ENCODE measurements around the gene OPCML. TPM values are rescaled to one million over a fixed set of nuclear protein-coding genes. Genes with fewer than 3 reads are reported as not detected.

Gene OPCML
- total and polyA plus RNA-seq, 2 experiments from 2014 or later: 1.2 to 4.4 TPM

DNA sequence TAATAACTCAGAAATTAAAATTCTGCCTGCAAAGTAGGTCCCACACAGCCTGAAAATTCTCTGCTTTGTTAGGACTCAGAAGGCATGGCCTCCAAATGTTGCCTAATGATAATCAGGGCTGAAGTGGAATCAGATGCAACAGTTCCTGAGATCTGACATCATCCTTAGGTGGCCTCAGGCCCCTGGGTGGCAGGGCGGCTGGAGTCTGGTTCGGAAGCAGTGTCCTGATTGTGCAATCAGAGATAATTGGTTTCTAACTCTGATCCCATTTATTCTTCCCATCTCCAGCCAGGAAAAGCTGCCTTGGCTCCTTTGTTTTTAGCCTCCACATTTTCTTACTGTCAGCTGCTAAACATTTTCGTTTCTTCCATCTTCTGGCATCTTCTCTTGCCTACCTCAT, 399.3 kb downstream of the OPCML start:
- DNase-seq (ENCODE audit: low spot score) (no peak), ATAC-seq (no peak)
- Mint-ChIP-seq H3K9me3 (no peaks in the 10 kb centered on the region), H3K4me1 (peaks cover 29% of the 10 kb centered on the region), H3K27ac (no peak overlapping the region), H3K27me3 (ENCODE audit: insufficient read depth, low read depth, poor library complexity) (peaks cover 7% of the 10 kb centered on the region), H3K4me3 (no peak overlapping the region), H3K36me3 (ENCODE audit: low read depth) (no peaks in the 10 kb centered on the region)
- H3K27ac ChIP-seq (ENCODE audit: low read depth): no peak overlapping the region
- no peak overlapping the region for H3K4me2 ChIP-seq
- no peaks in the 10 kb centered on the region for H3K9me2 ChIP-seq (ENCODE audit: insufficient read depth)
- H3F3A ChIP-seq (replicated peaks; ENCODE audit: low read depth): no peaks in the 10 kb centered on the region
- H3K36me3 ChIP-seq (ENCODE audit: insufficient read depth): no peaks in the 10 kb centered on the region
- H2AFZ ChIP-seq: no peak overlapping the region
- no peaks in the 10 kb centered on the region for H4K20me1 ChIP-seq (replicated peaks; ENCODE audit: insufficient read depth)
- TF ChIP-seq EZH2phosphoT487 (IDR thresholded peaks at IDR 0.05; ENCODE audit: unreplicated experiment) (no peak), ZNF114 (CRISPR knock-in tag; IDR thresholded peaks at IDR 0.05) (no peak), EZH2 (IDR thresholded peaks at IDR 0.05; ENCODE audit: low read depth, unreplicated experiment) (no peak), ETS1 (IDR thresholded peaks at IDR 0.05) (no peak), ZNF331 (CRISPR knock-in tag; IDR thresholded peaks at IDR 0.05; ENCODE audit: low read depth) (no peak), CREB1 (CRISPR knock-in tag; IDR thresholded peaks at IDR 0.05; ENCODE audit: low read depth) (no peak), REST (IDR thresholded peaks at IDR 0.05; ENCODE audit: unreplicated experiment) (no peak), STAT1 (IDR thresholded peaks at IDR 0.05; ENCODE audit: unreplicated experiment) (no peak), NANOG (IDR thresholded peaks at IDR 0.05; ENCODE audit: borderline replicate concordance) (no peak), CTCF (conservative IDR thresholded peaks at IDR 0.05; ENCODE audit: low read depth in 2 of 2) (no peak), POLR2AphosphoS5 (IDR thresholded peaks at IDR 0.05; ENCODE audit: low read depth) (no peak), JUNB (IDR thresholded peaks at IDR 0.05; ENCODE audit: unreplicated experiment) (no peak)
- TF ChIP-seq, protein P1, sequence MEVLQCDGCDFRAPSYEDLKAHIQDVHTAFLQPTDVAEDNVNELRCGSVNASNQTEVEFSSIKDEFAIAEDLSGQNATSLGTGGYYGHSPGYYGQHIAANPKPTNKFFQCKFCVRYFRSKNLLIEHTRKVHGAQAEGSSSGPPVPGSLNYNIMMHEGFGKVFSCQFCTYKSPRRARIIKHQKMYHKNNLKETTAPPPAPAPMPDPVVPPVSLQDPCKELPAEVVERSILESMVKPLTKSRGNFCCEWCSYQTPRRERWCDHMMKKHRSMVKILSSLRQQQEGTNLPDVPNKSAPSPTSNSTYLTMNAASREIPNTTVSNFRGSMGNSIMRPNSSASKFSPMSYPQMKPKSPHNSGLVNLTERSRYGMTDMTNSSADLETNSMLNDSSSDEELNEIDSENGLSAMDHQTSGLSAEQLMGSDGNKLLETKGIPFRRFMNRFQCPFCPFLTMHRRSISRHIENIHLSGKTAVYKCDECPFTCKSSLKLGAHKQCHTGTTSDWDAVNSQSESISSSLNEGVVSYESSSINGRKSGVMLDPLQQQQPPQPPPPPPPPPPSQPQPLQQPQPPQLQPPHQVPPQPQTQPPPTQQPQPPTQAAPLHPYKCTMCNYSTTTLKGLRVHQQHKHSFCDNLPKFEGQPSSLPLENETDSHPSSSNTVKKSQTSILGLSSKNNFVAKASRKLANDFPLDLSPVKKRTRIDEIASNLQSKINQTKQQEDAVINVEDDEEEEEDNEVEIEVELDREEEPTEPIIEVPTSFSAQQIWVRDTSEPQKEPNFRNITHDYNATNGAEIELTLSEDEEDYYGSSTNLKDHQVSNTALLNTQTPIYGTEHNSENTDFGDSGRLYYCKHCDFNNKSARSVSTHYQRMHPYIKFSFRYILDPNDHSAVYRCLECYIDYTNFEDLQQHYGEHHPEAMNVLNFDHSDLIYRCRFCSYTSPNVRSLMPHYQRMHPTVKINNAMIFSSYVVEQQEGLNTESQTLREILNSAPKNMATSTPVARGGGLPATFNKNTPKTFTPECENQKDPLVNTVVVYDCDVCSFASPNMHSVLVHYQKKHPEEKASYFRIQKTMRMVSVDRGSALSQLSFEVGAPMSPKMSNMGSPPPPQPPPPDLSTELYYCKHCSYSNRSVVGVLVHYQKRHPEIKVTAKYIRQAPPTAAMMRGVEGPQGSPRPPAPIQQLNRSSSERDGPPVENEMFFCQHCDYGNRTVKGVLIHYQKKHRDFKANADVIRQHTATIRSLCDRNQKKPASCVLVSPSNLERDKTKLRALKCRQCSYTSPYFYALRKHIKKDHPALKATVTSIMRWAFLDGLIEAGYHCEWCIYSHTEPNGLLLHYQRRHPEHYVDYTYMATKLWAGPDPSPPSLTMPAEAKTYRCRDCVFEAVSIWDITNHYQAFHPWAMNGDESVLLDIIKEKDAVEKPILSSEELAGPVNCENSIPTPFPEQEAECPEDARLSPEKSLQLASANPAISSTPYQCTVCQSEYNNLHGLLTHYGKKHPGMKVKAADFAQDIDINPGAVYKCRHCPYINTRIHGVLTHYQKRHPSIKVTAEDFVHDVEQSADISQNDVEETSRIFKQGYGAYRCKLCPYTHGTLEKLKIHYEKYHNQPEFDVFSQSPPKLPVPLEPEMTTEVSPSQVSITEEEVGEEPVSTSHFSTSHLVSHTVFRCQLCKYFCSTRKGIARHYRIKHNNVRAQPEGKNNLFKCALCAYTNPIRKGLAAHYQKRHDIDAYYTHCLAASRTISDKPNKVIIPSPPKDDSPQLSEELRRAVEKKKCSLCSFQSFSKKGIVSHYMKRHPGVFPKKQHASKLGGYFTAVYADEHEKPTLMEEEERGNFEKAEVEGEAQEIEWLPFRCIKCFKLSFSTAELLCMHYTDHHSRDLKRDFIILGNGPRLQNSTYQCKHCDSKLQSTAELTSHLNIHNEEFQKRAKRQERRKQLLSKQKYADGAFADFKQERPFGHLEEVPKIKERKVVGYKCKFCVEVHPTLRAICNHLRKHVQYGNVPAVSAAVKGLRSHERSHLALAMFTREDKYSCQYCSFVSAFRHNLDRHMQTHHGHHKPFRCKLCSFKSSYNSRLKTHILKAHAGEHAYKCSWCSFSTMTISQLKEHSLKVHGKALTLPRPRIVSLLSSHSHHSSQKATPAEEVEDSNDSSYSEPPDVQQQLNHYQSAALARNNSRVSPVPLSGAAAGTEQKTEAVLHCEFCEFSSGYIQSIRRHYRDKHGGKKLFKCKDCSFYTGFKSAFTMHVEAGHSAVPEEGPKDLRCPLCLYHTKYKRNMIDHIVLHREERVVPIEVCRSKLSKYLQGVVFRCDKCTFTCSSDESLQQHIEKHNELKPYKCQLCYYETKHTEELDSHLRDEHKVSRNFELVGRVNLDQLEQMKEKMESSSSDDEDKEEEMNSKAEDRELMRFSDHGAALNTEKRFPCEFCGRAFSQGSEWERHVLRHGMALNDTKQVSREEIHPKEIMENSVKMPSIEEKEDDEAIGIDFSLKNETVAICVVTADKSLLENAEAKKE (CRISPR knock-in tag; IDR thresholded peaks at IDR 0.05): no peak
- peaks cover 17% of the 10 kb centered on the region for H3K4me1 ChIP-seq (ENCODE audit: insufficient read depth)
- H3K27me3 ChIP-seq (ENCODE audit: insufficient read depth): no peaks in the 10 kb centered on the region
- H3K4me3 ChIP-seq: no peak overlapping the region
- H3K79me2 ChIP-seq (replicated peaks; ENCODE audit: insufficient read depth): no peaks in the 10 kb centered on the region

Measured in GM23338 (cell line).